ENCODE measurements around the gene FTO. TPM values are rescaled to one million over a fixed set of nuclear protein-coding genes. Genes with fewer than 3 reads are reported as not detected.
A peak's percentile ranks its signal among the peaks of the same experiment; 100 is the strongest.

FTO gene
- total and polyA plus RNA-seq, 2 of the 13 experiments (the other 11 are each of a cell fraction or from before 2014, with no cell fraction given) = 41.6 to 55.8 TPM

DNA sequence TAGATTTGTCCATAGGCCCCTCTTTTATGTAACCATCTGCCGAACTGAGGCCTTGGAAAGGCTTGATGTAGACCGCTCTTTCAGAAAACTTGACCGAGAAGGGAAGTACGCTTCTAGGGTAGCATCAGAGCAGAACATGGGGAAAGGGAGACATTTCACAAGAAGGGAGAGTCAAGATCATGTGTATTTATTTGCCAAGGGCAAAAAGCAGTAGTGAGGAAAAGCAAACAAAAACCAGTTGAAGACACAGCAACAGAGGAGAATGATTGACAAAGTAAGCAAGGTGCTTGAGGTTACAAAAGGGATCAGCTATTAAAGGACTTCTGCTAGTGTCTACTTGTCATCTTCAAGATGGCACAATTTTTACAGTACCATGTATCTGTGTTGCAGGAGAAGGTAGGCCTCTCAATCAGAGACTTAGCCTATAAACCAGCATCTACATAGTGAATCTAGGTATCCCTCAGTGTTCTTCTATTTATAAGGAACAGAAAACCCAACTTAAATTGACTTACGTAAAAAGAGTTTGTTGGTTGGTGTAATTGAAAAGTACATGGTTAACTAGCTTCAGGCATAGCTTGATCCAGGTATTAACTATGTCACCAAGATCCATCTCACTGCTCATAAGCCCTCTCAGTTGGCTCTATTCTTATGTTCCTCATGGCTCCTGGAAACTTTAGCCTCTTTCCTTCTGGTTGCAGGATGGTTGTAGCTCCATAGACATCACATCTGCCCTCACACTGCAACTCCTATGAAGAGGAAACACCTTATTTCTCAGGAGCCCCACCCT, 294.3 kb downstream of the FTO start (continued):
- TF ChIP-seq, protein P1, sequence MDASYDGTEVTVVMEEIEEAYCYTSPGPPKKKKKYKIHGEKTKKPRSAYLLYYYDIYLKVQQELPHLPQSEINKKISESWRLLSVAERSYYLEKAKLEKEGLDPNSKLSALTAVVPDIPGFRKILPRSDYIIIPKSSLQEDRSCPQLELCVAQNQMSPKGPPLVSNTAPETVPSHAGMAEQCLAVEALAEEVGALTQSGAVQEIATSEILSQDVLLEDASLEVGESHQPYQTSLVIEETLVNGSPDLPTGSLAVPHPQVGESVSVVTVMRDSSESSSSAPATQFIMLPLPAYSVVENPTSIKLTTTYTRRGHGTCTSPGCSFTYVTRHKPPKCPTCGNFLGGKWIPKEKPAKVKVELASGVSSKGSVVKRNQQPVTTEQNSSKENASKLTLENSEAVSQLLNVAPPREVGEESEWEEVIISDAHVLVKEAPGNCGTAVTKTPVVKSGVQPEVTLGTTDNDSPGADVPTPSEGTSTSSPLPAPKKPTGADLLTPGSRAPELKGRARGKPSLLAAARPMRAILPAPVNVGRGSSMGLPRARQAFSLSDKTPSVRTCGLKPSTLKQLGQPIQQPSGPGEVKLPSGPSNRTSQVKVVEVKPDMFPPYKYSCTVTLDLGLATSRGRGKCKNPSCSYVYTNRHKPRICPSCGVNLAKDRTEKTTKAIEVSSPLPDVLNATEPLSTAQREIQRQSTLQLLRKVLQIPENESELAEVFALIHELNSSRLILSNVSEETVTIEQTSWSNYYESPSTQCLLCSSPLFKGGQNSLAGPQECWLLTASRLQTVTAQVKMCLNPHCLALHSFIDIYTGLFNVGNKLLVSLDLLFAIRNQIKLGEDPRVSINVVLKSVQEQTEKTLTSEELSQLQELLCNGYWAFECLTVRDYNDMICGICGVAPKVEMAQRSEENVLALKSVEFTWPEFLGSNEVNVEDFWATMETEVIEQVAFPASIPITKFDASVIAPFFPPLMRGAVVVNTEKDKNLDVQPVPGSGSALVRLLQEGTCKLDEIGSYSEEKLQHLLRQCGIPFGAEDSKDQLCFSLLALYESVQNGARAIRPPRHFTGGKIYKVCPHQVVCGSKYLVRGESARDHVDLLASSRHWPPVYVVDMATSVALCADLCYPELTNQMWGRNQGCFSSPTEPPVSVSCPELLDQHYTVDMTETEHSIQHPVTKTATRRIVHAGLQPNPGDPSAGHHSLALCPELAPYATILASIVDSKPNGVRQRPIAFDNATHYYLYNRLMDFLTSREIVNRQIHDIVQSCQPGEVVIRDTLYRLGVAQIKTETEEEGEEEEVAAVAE (CRISPR knock-in tag; IDR thresholded peaks at IDR 0.05; ENCODE audit: borderline replicate concordance) = no peak
- TF ChIP-seq ZNF235 (CRISPR knock-in tag; IDR thresholded peaks at IDR 0.05; ENCODE audit: borderline replicate concordance) (no peak), PRMT3 (CRISPR knock-in tag; IDR thresholded peaks at IDR 0.05; ENCODE audit: borderline replicate concordance, low read depth) (no peak), ZNF329 (CRISPR knock-in tag; IDR thresholded peaks at IDR 0.05; ENCODE audit: low read depth) (peak; percentile 98), HNF4A (CRISPR knock-in tag; IDR thresholded peaks at IDR 0.05) (peak; percentile 39; the same call in 1 of the 2 replicates), PHF8 (CRISPR knock-in tag; IDR thresholded peaks at IDR 0.05) (no peak), ZNF709 (CRISPR knock-in tag; IDR thresholded peaks at IDR 0.05) (peak; percentile 100), MED1 (CRISPR knock-in tag; IDR thresholded peaks at IDR 0.05) (peak; percentile 44; the same call in 1 of the 2 replicates), RARA (CRISPR knock-in tag; IDR thresholded peaks at IDR 0.05) (peak; percentile 79), FOXO1 (CRISPR knock-in tag; IDR thresholded peaks at IDR 0.05) (peak; percentile 50; the same call in 1 of the 2 replicates), TEAD3 (CRISPR knock-in tag; optimal IDR thresholded peaks at IDR 0.05; ENCODE audit: borderline replicate concordance) (peak; percentile 5), FOXP1 (IDR thresholded peaks at IDR 0.05) (no peak), FOXP1 (CRISPR knock-in tag; IDR thresholded peaks at IDR 0.05) (peak; percentile 90), CEBPB (IDR thresholded peaks at IDR 0.05; ENCODE audit: borderline replicate concordance, low read depth, low read length) (peak; percentile 61; the same call in 1 of the 2 replicates), ZNF629 (CRISPR knock-in tag; conservative IDR thresholded peaks at IDR 0.05) (no peak), FOSL2 (CRISPR knock-in tag; IDR thresholded peaks at IDR 0.05) (peak; percentile 38; the same call in 1 of the 2 replicates), SALL1 (CRISPR knock-in tag; IDR thresholded peaks at IDR 0.05) (peak; percentile 13; the same call in 1 of the 2 replicates)
- TF ChIP-seq, protein P2, sequence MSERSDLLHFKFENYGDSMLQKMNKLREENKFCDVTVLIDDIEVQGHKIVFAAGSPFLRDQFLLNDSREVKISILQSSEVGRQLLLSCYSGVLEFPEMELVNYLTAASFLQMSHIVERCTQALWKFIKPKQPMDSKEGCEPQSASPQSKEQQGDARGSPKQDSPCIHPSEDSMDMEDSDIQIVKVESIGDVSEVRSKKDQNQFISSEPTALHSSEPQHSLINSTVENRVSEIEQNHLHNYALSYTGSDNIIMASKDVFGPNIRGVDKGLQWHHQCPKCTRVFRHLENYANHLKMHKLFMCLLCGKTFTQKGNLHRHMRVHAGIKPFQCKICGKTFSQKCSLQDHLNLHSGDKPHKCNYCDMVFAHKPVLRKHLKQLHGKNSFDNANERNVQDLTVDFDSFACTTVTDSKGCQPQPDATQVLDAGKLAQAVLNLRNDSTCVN (CRISPR knock-in tag; IDR thresholded peaks at IDR 0.05; ENCODE audit: borderline replicate concordance) = no peak
- TF ChIP-seq, protein P3, sequence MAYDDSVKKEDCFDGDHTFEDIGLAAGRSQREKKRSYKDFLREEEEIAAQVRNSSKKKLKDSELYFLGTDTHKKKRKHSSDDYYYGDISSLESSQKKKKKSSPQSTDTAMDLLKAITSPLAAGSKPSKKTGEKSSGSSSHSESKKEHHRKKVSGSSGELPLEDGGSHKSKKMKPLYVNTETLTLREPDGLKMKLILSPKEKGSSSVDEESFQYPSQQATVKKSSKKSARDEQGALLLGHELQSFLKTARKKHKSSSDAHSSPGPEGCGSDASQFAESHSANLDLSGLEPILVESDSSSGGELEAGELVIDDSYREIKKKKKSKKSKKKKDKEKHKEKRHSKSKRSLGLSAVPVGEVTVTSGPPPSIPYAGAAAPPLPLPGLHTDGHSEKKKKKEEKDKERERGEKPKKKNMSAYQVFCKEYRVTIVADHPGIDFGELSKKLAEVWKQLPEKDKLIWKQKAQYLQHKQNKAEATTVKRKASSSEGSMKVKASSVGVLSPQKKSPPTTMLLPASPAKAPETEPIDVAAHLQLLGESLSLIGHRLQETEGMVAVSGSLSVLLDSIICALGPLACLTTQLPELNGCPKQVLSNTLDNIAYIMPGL (CRISPR knock-in tag; IDR thresholded peaks at IDR 0.05; ENCODE audit: borderline replicate concordance in 1 of 2, low read depth in 1 of 2) = no peak
- TF ChIP-seq, protein P4, sequence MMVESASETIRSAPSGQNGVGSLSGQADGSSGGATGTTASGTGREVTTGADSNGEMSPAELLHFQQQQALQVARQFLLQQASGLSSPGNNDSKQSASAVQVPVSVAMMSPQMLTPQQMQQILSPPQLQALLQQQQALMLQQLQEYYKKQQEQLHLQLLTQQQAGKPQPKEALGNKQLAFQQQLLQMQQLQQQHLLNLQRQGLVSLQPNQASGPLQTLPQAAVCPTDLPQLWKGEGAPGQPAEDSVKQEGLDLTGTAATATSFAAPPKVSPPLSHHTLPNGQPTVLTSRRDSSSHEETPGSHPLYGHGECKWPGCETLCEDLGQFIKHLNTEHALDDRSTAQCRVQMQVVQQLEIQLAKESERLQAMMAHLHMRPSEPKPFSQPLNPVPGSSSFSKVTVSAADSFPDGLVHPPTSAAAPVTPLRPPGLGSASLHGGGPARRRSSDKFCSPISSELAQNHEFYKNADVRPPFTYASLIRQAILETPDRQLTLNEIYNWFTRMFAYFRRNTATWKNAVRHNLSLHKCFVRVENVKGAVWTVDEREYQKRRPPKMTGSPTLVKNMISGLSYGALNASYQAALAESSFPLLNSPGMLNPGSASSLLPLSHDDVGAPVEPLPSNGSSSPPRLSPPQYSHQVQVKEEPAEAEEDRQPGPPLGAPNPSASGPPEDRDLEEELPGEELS (CRISPR knock-in tag; IDR thresholded peaks at IDR 0.05) = peak; percentile 76
